Occipital lobe (tissue), 2 donors: ENCODE data around the gene TRIP6. TPM values are rescaled to one million over a fixed set of nuclear protein-coding genes. Genes with fewer than 3 reads are reported as not detected.

Experiments used
- DNase-seq: peaks from one replicate; lab custom pipeline; 2025; lab: John Stamatoyannopoulos, UW
- total RNA-seq: library from RNA; depleted of rRNA; stranded (reverse); fragments of >200 nt; gene quantifications from one replicate; pipeline ENCODE4 v1.2.3, GENCODE V29; 2014

The TRIP6 gene
- total RNA-seq, 1 donor from 2014 or later: 5.8 TPM

- no peak for DNase-seq
Measured at GRCh38 chr7:100888988-100889750, 22.0 kb downstream of the TRIP6 start, which contains the start of gene UFSP1. TSS of gene UFSP1 (minus strand) at chr7:100889715. CDS start at chr7:100889271, 444 bp downstream.

DNA sequence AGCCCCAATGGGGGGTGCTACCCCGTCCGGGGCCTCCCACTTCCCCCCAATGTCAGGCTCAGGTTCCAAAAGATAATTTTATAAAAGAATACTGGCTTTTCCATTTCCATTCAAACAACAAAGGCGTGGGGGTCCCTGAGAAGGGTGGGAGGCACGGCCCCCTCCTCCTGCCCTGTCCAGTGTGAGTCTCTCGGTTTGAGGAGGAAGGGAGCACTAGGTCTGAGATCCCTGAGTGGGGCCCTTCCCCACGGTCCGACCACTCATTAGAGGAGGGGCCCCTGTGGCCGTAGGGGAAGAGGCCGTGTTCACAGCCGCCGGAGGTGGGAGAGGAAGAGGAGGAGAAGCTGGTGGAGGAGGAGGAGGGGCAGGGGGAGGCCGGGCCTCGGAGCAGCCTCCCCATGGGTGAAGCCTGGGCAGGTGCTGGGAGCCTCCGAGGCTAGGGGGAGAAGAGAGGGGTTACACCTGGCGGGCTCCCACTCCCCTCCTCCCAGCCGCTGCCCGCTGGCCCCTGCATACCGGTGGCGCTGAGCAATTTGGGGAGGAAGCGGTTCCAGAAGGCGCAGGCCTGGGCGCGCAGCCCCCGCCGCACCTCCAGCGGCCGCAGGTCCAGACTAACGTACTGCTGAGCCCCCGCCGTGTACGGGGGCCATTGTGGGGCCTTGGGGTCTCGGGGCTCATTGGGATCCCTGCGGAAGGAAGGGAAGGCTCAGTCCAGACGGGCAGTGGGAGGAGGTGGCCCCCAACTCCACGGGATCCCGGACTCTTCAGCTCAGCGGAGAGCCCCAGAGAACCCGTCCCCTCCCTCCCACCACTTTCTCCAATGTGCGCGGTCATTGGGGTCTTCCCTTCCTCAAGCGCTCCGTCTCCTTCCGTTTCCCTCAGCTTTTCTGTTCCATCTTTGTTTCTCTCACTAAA, 23.7 kb downstream of the TRIP6 start:
- no peak for DNase-seq

DNA sequence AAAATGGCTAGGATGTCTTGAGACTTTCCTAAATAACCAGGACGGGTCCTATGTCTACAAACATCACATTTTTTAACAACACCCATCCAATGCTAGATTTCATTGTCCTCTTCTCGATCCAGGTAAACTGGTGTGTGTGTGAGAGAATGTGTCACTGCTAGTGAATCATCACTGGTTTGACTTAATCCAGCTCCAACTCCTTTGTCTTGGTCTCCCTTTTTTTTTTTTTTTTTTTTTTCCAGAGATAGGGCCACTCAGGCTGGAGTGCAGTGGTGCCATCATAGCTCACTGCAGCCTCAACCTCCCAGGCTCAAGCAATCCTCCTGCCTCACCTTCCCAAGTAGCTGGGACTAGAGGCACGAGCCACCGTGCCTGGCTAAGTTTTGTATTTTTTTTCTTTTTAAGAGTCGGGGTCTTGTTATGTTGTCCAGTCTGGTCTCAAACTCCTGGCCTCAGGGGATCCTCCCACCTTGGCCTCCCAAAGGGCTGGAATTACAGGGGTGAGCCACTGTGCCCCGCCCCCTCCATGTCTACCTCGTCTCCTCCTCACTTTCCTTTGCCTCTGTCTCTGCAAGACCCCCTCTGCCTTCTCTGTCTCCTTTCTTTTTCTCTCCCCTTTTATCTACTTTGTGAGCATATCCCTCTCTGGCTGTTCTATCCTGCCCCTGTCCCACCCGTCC, 24.5 kb downstream of the TRIP6 start:
- no peak for DNase-seq

- DNase-seq: no peak
Measured at GRCh38 chr7:100892364-100893317, 25.5 kb downstream of the TRIP6 start.

DNA sequence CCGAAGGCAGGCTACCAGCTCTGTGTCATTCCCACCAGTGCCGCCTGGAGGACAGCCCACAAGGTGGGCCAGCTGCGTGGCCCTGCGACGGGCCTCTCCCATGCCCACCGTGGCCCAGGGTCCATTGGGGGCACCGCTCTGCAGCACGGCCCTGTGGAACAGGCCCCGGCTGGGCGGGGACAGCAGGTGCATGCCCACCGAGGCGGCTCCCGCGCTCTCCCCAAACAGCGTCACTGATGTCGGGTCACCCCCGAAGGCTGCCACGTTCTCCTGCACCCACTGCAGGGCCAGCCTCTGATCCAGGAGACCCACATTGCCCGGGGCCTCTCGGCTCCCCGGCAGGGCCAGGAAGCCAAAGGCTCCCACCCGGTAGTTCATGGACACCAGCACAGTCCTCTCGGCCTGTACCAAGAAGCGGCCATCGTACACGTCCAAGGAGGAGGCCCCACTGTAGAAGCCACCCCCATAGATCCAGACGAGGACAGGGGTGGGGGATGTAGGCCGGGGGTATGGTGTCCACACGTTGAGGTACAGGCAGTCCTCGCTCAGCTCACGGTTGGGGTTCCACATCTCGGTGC, 26.2 kb downstream of the TRIP6 start:
- no peak for DNase-seq

DNA sequence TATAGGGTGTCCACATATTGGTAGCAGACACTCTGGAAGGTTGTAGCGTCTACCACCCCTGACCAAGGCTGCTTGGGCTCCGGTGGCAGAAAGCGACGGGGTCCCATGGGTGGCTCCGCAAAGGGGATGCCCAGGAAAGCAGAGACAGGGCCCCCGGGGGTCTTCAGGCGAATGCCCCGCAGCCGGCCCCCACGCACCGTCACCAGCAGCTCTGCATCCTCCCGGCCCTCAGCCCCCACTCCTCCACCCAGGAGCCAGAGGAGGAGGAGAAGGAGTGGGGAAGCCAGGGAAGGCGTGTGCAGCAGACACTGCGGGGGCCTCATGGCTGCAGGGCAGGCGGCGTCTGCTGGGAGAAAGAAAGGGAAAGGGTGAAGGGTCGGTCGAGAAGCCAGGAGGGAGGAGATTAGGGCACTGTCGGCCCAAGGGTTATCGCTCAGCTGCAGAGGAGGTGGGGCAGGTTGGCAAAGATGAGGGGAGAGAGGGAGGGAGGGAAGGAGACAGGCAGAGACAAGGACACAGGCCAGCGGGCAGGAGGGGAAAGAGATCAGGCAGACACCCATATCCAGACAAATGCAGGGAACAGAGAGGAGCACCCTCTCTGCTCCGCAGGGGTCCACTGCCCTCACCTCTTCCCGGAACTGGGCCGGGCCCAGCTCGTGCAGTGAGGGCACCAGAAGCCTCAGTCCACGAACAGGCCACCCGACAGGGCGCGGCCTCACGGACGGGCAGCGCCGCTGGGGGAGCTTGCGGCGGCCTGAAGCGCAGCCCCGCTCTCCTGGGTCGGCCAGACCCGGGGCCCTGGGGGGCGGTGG, 26.9 kb downstream of the TRIP6 start:
- DNase-seq: no peak

GRCh38 chr7:100894860-100895700, 27.9 kb downstream of the TRIP6 start:
- DNase-seq: peak; percentile 15

GRCh38 chr7:100895701-100895955, 28.4 kb downstream of the TRIP6 start, which contains the start of gene ACHE:
TSS of gene ACHE (minus strand) at chr7:100895888. CDS start at chr7:100894232, 1,656 bp downstream.
- DNase-seq: no peak

DNA sequence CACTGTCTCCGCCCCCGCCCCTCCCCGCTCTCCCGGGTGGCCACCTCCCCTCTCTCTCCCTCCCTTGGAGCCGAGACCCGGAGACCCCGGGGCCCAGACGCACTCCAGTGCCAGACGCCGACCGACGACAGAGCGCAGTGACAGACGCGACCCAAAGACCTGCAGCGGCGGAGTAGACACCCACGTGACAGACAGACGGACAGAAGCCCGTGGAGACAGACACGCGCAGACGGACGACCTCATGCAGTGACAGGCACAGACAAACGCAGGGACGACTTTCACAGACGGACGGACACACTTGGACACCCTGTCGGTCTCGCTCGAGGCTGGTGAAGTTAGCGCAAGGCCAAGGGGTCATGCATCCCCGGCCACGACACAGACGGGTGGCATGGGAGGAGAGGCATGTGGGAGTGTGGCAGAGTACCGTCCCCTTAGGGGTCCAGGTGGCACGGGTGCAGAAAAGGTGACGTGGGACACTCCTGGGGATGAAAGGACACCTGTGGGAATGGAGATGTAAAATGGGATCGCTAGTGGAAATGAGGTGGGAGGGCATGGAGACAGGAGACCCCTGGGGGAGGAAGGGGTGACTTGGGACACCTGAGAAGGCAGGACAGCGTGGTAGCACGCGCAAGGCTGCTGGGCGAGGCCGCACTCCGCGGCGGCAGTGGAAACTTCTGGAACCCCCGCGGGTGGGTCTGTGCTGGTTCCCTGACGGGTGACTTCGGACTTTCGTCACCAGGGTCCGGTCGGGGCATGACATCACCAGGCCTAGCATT, 29.0 kb downstream of the TRIP6 start:
- no peak for DNase-seq

DNA sequence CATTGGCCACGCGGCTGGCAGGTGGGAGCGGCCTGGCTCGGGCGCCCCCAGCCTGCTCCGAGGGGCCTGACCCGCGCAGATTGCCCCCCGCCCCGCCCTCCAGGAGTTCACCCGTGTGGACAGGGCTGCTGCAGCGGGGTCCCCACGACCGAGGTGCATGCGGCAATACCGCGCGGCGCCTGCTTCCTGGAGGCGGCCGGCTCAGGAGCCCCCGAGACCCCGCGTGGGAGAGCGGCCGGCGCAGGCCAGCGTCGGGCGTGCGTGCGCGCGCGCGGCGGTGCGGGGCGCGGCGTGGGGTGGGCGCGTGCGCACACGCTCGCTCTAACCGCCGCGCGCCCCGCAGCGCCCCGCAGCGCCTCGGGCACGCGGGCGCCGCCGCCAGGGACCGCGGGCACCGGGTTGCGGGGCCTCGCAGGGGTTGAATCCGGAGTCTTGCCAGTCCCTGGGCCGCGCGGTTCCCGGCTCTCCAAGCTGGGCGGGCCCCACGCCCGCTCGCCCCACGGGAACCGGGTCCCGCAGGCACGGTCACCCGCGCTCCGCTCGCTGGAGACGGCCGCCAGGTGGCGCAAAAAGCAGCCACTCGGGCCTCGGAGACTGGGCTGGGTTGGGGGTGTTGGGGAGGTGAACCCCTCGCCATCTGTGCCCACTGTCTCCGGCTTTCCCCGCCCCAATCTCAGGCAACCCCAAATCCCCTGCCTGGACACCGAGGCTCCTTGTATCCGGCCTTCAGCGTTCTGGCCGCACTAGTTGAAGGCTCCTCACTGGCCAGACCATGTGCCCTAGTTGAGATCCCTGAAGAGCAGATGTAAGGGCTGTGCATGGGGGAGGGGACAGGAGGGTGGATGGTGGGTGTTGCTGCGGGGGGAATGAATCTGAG, 29.8 kb downstream of the TRIP6 start:
- DNase-seq: peak; percentile 57

- DNase-seq: no peak
Measured at GRCh38 chr7:100897772-100898454, 30.7 kb downstream of the TRIP6 start.

- no peak for DNase-seq
Measured at GRCh38 chr7:100899432-100899831, 32.2 kb downstream of the TRIP6 start.

DNA sequence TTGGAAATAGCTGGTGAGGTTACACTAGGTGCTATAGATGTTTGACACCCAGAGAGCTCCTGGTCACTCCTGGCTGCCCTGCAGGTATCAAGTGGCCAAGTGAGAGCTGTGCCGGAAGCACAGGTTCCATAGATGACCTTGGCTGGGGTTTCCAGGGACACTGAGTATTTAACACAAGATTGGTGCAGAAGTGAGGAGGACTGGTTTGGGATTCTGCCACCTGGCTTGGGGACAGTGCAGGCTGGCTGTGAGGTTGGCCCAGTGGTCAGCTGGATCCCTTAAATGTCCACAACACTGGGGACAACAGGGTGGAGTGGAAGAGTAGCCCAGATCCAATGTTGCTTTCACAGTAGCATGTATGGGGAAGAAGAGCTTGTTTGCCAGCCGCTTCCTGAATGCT, 33.8 kb downstream of the TRIP6 start:
- no peak for DNase-seq

DNA sequence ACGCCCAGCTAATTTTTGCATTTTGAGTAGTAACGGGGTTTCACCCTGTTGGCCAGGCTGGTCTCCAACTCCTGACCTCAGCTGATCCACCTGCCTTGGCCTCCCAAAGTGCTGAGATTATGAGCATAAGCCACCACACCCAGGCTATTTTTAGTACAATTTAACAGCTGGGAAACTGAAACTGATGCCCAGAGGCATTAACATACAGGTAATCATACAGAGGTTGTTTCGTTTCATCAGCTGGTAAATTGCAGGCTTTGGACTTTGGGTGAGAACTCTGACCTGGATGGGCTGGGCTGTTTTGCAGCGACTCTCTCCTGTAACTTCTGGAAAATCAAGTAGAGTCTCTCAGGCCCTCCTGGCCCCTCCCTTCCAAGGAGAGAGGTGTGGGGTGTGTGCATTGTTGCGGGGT, 34.7 kb downstream of the TRIP6 start:
- DNase-seq: no peak

DNA sequence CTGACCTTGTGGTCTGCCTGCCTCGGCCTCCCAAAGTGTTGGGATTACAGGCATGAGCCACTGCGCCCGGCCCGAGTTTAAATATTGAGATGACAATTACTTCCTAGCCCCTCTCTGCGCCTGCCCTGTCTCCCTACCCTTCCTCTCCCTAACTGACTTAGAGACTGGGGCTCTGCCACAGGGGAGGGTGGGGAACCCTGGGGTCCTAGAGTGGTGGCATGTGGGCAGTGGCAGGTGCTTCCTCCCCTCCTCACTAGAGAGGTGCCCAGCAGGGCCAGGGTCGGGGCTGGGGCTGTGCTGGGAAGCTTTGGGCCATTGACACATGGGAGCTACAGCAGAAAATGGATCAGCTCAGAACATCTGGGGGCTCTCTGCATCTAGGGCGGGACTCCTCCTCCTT, 35.5 kb downstream of the TRIP6 start:
- no peak for DNase-seq

- no peak for DNase-seq
Measured at GRCh38 chr7:100908512-100908911, 41.3 kb downstream of the TRIP6 start.
